GM21381 (cell line): ENCODE results near the gene FSTL4.

ENCODE experiments used
- ATAC-seq: cut with Tn5 transposase; IDR thresholded peaks from one replicate; pipeline ENCODE4 v1.9.1; 2021; ENCODE audit warnings: mild to moderate bottlenecking, moderate library complexity; ENCODE audit not compliant: unreplicated experiment

FSTL4 gene

DNA sequence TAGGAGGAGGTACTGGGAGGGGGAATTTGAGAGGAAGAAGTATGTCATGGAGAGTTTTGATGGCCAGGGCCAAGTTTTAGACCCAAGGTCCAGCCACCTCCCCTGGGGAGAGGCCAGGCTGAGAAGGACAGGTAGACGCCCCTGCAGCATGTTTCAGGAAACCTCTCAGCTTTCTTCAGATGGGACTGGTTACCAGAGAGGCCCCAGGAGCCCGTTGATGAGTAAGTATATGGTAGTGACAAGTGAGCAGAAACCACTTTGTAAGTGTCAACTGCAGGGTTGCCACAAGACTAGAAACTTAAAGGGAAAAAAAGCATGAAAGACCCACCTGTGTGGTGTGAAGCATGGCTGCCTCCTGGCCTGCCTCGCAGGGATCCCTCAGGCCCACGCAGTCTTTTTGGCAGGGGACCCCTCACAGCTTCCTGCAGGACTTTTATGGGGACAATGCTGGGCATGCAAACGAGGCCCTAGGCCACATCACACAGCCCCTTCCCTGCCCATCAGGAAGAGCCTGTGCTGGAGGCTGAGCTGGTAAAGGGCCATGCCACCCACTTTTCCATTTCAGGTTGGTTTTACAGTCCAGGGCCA, 255.9 kb downstream of the FSTL4 start:
- ATAC-seq, result no peak

- no peak for ATAC-seq
Observed at GRCh38 chr5:133354323-133355185, 257.8 kb downstream of the FSTL4 start.

DNA sequence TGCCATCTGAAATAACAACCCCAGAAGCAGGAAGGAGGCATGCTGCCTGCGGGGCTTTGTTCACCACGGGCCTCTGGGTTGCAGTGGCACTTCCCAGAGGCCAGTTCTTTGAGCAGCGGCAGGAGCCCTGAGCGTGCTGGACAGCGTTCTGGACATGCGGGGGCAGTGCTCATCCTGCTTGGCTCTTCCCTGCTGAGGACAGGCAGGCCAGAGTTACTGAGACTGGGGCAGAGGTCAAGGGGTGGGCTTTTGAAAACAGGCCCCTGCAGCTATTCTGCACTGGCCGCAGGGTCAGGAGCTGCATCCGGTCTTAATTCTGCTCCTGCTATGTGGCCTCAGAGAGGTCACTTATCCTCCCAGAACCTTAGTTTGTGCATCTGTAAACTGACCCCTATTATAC, 258.6 kb downstream of the FSTL4 start:
- ATAC-seq, result no peak

GRCh38 chr5:133348406-133348805, 263.9 kb downstream of the FSTL4 start:
- ATAC-seq, result no peak

- ATAC-seq, result no peak
Observed at GRCh38 chr5:133347039-133347438, 265.3 kb downstream of the FSTL4 start.

- no peak for ATAC-seq
Observed at GRCh38 chr5:133344266-133344665, 268.1 kb downstream of the FSTL4 start.

GRCh38 chr5:133343196-133343595, 269.1 kb downstream of the FSTL4 start:
- ATAC-seq, result no peak

- no peak for ATAC-seq
Observed at GRCh38 chr5:133341915-133342710, 270.2 kb downstream of the FSTL4 start.

DNA sequence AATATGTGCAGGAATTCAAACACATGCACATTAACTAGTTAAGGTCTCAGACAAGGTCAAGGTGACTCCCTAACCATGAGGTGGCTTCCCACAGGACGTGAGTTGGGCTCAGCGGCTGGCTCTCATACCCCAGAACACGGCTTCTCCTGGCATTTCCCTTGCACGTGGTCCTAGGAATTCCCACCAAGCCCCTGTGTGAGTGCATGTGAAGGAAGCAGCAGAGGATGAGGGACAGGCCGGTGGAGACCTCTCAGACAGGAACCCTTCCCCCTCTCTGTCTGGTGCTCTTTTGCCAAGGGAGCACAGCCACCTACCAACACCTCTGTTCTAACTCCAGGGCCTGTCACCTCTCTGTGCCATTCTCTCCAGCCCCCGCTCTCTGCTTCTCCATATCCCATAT, 271.0 kb downstream of the FSTL4 start:
- no peak for ATAC-seq

GRCh38 chr5:133340822-133341221, 271.5 kb downstream of the FSTL4 start:
- no peak for ATAC-seq

DNA sequence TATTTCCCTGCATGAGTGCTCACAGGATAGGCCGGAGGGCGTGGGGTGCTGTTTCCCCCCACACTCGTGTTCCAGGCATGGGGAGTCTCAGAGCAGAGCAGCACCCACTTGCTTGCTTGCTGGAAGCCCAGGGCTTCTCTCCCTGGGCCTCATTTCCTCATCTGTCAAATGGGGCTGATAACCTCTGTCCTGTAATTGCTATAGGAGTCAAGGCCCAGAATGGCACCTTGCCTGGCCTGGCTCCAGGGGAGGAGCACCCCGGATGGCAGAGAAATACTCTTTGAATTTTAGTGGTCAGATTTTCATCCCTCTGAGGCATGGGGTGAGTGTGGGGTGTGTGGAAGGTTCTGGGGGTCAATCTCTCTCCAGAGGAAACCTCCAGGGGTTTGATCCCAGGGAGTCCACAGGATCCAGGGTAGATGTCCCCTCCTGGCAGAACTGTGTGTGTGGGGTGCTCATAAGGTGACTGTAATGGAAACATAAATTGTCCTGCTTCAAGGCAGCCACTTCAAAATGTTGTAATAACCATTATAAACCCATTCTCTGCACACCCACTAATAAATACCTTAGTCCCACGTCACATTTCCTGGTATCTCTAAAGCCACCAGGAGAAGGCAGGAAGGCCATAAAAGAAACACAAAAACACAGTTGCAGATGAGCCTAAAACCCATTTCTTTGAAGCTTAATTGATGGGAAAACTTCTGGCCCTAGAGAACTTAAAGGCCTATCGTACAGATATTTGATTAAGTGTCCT, 272.2 kb downstream of the FSTL4 start:
- no peak for ATAC-seq

DNA sequence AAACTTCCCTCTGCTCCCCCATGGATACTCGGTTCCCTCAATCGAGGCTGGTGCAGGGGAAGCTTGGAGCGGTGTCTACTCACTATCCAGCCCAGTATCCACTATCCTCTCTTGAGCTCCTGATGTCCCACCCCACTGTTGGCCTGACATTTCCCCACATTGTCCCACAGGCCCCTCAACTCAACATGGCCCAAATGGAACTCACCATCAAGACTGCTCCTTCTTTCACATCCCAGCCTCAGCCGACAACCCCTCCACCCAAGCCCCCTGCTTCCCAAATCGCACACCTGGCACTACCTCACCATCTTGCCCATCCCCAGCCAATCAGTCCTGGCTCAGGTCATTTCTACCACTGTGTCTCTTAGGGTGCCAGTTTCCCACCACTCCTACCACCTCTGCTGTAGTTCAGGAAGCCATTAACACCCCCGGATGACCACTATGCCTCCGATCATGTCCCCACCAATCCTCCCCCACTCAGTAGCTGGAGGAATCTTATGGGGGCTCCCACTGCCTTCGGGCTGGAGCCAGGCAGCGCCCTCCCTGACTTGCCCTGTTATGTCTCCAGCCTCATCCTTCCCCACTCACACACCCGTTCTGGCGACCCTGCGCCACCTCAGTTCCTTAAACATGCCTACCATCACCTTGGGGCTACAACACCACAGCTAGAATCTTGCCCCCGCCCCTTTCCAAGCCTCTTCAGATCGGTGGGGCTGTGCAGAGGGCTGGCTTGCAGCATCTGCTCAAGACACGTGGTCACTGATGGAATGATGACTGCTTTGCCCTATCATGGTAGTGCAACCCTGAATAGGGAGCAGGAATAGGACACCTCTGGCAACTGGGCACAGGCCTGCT, 273.6 kb downstream of the FSTL4 start:
- ATAC-seq, result no peak

DNA sequence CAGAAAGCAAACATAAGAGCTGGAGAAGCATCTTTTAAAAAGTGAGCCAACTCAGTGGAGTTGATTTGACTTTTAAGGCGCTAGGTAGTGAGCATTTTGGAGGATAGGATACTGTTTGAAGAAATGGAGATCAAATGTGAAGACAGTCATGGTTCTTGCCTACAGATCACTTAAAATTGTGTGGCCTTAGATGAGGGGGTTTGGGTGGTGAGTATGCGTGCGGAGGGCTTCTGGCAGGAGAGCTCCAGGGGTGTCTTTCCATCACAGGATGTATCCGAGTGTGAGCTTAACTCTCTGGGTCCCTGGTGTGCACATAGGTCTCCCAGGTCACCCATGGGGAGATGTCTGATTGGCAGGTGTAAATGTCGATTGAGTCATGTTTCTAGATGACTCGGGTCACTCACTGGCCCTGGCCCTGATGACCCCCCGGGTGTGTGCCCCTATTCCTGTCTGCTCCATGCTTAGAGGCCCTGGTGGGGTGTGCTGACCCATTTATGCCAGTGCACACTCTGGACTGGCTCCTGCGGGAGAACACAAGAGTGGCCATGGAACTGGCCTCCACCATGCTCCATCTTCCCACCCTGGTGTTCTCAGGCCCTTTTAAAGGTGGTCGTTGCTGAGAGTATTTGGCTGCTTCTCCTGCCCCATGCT, 274.4 kb downstream of the FSTL4 start:
- ATAC-seq, result no peak

DNA sequence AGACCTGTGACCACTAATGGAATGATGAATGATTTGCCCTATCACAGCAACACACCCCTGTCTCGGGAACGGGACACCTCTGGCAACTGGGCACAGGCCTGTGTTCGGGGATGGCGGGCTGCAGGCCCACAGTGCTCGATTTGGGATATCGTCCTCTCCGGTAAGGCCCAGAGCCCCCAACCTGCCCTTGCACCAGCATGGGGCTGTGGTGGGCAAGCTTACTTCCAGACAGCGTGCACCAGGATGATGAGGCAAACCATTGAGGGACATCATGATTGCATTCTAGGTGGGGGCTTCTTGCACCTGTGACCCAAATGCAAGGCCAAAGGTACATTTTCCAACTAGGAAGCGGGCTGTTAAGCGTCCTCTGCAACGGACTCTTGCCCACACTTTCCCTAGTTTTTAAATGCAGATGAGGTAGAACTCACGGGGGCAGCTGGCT, 275.4 kb downstream of the FSTL4 start:
- no peak for ATAC-seq

DNA sequence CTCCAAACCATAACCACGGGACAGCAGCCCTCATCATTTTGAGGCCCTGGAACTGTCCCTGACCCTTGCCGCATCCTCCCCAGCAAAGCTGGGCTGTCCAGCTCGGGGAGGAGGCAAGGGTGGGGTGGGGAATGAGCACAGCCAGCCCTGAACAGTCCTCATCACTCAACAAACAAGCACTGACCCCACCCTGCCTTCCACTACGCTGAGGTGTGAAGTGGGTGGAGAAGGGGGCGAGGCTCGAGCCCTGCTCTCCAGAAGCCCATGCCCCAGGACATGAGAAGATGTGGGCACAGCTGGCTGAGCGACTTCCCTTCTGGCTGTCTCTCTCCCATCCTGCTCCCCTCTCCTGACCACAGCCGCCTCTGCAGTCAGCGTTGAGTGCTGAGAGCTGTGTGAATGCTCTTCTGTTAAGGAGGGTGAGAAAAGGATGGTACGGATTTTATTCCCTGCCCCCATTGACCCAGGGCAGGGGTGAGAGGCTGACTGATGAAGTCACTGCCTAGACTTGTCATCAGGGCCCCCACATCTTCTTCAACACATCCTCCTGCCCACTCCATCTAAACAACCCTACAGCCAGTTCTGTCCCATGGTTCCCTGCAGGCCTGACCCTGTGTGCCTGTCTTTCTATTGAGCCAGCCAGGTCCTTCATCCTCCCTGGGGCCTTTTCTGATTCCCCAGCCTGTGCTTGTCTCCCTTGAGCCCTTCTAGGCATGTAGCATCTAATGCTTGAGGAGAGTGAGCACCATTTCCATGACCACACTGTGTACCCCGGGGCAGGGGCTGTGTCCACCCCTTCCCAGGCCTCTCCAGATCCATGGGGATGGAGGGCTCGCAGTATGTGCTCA, 276.0 kb downstream of the FSTL4 start:
- ATAC-seq, result no peak

DNA sequence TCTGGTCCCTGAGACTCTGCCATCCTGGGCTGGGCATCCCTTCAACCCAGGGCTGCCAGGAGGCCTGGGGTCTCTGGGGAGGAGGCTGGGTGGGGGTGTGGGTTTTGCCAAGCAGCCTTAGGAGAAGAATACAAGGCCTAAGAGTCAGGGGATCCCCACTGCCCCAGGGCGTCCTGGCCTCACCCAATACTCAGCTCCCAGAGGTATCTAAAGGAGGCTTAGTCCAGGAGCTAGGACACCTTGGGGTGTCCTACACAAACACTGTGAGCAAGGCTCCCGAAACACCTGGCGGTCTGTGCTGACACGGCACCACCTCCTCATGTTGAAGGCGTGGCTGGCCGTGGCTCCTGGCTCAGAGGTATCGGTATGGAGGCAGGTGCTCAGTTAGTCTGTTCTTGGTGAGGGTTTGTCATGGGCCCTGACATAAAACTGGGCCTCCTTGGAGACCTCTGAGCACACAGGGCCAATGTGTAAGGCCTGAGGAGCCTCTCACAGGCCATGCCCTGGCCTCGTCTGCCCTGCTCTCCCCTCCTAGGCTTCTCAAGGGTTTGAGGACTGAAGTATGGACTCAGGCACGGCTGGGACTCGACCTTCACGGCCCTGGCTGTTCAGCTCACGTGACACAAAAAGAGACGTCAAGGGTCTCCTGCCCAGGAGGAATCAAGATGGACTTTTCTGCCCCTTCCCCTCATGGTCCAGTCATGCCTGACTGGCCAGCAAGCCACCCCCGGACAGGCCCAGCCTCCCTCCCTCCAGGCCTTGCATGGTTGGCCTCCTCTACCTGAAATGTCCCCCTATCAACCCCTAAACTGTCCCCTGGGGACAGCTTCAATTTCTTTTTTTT, 277.3 kb downstream of the FSTL4 start:
- ATAC-seq, result no peak

DNA sequence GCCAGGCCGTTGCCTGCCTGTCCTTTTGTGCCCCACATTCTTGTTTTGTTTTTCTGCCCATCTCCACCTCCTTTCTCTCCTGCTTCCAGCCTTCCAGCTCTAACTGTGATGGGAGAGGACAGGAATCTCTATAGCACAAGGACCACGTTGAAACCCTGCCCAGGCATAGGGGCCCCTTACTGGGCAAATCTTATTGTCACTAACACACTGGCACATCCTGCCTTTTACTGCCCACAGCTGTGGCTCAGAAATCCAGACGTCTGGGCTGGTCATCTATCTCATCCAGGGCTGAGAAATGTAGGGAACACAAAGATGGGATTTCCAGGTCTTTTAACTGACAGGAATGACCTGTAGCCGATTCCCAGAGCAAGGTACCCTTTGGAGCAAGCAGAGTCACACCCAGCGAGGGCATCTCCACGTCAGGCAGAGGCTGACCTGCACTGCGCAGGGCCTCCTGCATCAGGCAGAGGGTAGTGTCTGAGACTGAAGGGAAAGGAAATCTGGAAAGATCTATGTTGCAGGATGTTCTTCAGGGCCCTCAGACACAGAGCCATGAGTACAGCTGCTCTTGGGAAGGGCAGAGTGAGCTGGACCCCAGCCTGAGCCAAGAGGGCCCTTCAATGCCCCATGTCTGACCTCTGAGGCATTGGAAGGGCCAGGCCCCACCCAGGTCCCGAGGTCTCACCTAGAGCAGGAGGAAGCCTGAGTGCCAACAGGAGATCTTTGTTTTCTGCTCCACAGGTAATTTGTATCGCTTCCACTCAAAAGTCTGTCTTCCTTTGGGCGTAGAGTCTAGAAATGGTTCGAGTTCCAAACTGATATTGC, 278.8 kb downstream of the FSTL4 start:
- no peak for ATAC-seq
